ENCODE results near the gene MAGEB3.

Gene MAGEB3

DNA sequence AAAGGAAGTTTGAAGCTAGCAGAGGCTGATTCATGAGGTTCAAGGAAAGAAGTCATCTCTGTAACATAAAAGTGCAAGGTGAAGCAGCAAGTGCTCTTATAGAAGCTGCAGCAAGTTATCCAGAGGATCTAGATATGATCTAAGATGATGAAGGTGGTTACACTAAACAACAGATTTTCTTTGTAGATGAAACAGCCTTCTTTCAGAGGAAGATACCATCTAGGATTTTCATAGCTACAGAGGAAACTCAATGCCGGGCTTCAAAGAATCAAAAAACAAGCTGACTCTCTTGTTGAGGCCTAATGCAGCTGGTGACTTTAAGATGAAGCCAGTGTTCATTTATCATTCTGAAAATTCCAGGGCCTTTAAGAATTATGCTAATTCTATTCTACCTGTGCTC is 50.0 kb downstream of the MAGEB3 start:
- DNase-seq (ENCODE audit: low read depth): no peak

GRCh38 chrX:30282527-30282926 is 52.1 kb downstream of the MAGEB3 start:
- DNase-seq (ENCODE audit: low read depth): no peak

GRCh38 chrX:30283456-30284200 is 53.2 kb downstream of the MAGEB3 start:
- no peak for DNase-seq (ENCODE audit: low read depth)

All from T follicular helper cell (primary cell).